Activated naive CD8-positive, alpha-beta T cell (primary cell): ENCODE measurements around the gene OR1M1.
"Not testable (repeated sequence)": the region's sequence is repeated elsewhere in the genome, so short reads cannot be mapped to it uniquely, and the experiment has no call there.

Experiments used
- H3K27ac Mint-ChIP-seq: one replicate; pipeline ENCODE4 v1.8.0; 2021; ENCODE audit warnings: mixed read lengths
- H3K27me3 Mint-ChIP-seq: one replicate; pipeline ENCODE4 v1.8.0; 2021; ENCODE audit warnings: mixed read lengths
- H3K36me3 Mint-ChIP-seq: one replicate; pipeline ENCODE4 v1.8.0; 2021; ENCODE audit warnings: mixed read lengths
- H3K4me1 Mint-ChIP-seq: one replicate; pipeline ENCODE4 v1.8.0; 2021; ENCODE audit warnings: low read depth, mixed read lengths
- H3K4me3 Mint-ChIP-seq: one replicate; pipeline ENCODE4 v1.8.0; 2021; ENCODE audit warnings: mild to moderate bottlenecking, mixed read lengths
- H3K9me3 Mint-ChIP-seq: one replicate; pipeline ENCODE4 v1.8.0; 2021; ENCODE audit warnings: low read depth, mixed read lengths

Gene OR1M1

GRCh38 chr19:9086761-9087160, at the start of gene OR1M1:
Gene OR1M1, plus strand, starts transcription at chr19:9087061. Its CDS starts 6,184 bp downstream, at chr19:9093245.
- Mint-ChIP-seq H3K27me3 (peaks cover 9% of the 10 kb centered on the region), H3K27ac (no peak within 1 kb of the TSS), H3K9me3 (no peaks in the 10 kb centered on the region), H3K36me3 (no peaks in the 10 kb centered on the region), H3K4me1 (no peaks in the 10 kb centered on the region), H3K4me3 (no peak within 1 kb of the TSS)

DNA sequence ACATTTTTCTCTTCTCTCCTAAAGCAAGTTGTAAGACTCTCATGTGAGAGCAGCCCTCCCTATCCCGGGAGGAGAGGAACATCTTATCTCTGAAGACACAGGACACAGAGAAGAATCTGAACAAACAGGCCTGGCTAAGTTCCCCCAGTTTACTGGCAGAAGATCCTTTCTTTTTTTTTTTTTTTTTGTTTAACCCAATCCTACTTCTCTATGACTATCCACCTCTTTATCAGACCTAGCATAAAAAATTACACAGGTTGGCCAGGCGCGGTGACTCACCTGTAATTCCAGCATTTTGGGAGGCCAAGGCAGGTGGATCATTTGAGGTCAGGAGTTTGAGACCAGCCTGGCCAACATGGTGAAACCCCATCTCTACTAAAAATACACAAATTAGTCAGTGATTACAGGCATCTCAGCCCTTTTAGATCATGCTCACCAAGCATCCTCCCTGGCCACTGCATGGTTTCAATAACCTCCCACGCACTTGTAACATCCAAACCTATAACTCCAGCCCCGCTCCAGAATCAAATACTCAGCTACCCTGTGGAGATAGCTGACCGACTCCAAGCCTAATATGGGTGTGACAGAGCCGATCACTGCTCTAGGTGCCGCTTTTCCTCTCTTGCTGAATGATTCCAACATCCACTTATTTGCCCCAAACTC, 49.3 kb upstream of the OR1M1 start:
- no peak overlapping the region for H3K27ac Mint-ChIP-seq
- H3K4me3 Mint-ChIP-seq = no peak overlapping the region
- H3K9me3 Mint-ChIP-seq = no peaks in the 10 kb centered on the region
- no peaks in the 10 kb centered on the region for H3K4me1 Mint-ChIP-seq
- peaks cover 9% of the 10 kb centered on the region for H3K27me3 Mint-ChIP-seq
- no peaks in the 10 kb centered on the region for H3K36me3 Mint-ChIP-seq

- Mint-ChIP-seq H3K9me3 (no peaks in the 10 kb centered on the region), H3K4me1 (no peaks in the 10 kb centered on the region), H3K4me3 (no peak overlapping the region), H3K36me3 (no peaks in the 10 kb centered on the region), H3K27ac (no peak overlapping the region), H3K27me3 (peaks cover 12% of the 10 kb centered on the region)
Measured at GRCh38 chr19:9039728-9040127, 47.1 kb upstream of the OR1M1 start.

- no peaks in the 10 kb centered on the region for H3K9me3 Mint-ChIP-seq
- H3K27me3 Mint-ChIP-seq = peaks cover 12% of the 10 kb centered on the region
- H3K36me3 Mint-ChIP-seq = no peaks in the 10 kb centered on the region
- no peaks in the 10 kb centered on the region for H3K4me1 Mint-ChIP-seq
- no peak overlapping the region for H3K4me3 Mint-ChIP-seq
- H3K27ac Mint-ChIP-seq = no peak overlapping the region
Measured at GRCh38 chr19:9040131-9040530, 46.7 kb upstream of the OR1M1 start.

DNA sequence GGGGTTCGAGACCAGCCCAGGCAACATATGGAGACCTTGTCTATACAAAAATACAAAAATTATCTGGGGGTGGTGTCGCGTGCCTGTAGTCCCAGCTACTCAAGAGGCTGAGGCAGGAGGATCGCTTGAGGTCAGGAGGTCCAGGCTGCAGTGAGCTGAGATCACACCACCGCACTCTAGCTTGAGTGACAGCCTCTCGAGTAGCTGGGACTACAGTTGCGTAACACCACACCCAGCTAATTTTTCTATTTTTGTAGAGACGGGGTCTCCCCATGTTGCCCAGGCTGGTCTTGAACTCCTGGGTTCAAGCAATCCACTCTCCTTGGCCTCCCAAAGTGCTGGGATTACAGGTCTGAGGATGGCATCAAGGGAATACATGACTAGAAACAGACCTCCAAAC, 45.8 kb upstream of the OR1M1 start:
- no peaks in the 10 kb centered on the region for H3K9me3 Mint-ChIP-seq
- H3K27me3 Mint-ChIP-seq = peaks cover 14% of the 10 kb centered on the region
- H3K36me3 Mint-ChIP-seq = no peaks in the 10 kb centered on the region
- no peaks in the 10 kb centered on the region for H3K4me1 Mint-ChIP-seq
- no peak overlapping the region for H3K27ac Mint-ChIP-seq
- no peak overlapping the region for H3K4me3 Mint-ChIP-seq

GRCh38 chr19:9043524-9043923, 43.3 kb upstream of the OR1M1 start:
- no peaks in the 10 kb centered on the region for H3K36me3 Mint-ChIP-seq

DNA sequence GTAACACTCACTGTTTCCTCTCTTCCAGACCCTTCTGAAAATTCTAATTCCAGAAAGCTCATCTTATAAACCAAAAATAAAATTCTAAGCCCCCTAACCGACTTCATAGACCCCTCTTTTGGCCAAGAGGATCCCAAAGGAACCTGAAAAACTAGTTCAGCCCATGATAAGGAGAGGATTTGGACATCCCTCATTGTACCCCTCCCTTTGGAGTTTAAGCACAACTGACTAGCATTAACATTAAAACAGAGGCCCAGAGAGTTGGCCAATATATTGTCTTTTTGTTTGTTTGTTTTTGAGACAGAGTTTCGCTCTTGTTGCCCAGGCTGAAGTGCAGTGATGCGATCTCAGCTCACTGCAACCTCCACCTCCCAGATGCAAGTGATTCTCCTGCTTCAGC, 42.4 kb upstream of the OR1M1 start:
- no peaks in the 10 kb centered on the region for H3K4me1 Mint-ChIP-seq
- no peaks in the 10 kb centered on the region for H3K36me3 Mint-ChIP-seq
- H3K27me3 Mint-ChIP-seq = peaks cover 13% of the 10 kb centered on the region
- H3K27ac Mint-ChIP-seq = no peak overlapping the region
- H3K9me3 Mint-ChIP-seq = no peaks in the 10 kb centered on the region
- H3K4me3 Mint-ChIP-seq = no peak overlapping the region

More at GRCh38 chr19:9043524-9043923, 43.3 kb upstream of the OR1M1 start:
- peaks cover 13% of the 10 kb centered on the region for H3K27me3 Mint-ChIP-seq
- no peaks in the 10 kb centered on the region for H3K4me1 Mint-ChIP-seq
- no peaks in the 10 kb centered on the region for H3K9me3 Mint-ChIP-seq
- H3K4me3 Mint-ChIP-seq = no peak overlapping the region
- H3K27ac Mint-ChIP-seq = no peak overlapping the region

DNA sequence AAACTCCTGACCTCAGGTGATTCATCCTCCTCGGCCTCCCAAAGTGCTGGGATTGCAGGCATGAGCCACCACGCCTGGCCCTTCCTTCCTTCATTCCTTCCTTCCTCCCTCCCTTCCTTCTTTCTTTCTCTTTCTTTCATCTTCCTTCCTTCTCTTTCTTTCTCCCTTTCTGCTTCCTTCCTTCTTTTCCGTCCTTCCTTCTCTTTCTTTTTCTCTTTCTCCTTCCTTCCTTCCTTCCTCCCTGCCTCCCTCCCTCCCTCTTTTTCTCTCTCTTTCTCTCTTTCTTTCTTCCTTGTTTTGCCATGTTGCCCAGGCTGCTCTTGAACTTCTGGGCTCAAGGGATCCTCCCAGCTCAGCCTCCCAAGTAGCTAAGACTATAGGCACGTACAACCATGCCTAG, 40.2 kb upstream of the OR1M1 start:
- H3K9me3 Mint-ChIP-seq = no peaks in the 10 kb centered on the region
- H3K4me1 Mint-ChIP-seq = no peaks in the 10 kb centered on the region
- H3K27ac Mint-ChIP-seq = no peak overlapping the region
- no peaks in the 10 kb centered on the region for H3K36me3 Mint-ChIP-seq
- peaks cover 14% of the 10 kb centered on the region for H3K27me3 Mint-ChIP-seq
- no peak overlapping the region for H3K4me3 Mint-ChIP-seq

- Mint-ChIP-seq H3K27ac (no peak overlapping the region), H3K27me3 (peaks cover 3% of the 10 kb centered on the region), H3K36me3 (no peaks in the 10 kb centered on the region), H3K9me3 (no peaks in the 10 kb centered on the region), H3K4me3 (no peak overlapping the region), H3K4me1 (no peaks in the 10 kb centered on the region)
Measured at GRCh38 chr19:9052894-9053293, 34.0 kb upstream of the OR1M1 start.

GRCh38 chr19:9053674-9054073, 33.2 kb upstream of the OR1M1 start:
- H3K4me3 Mint-ChIP-seq, H3K36me3 Mint-ChIP-seq, H3K4me1 Mint-ChIP-seq, H3K27ac Mint-ChIP-seq, H3K27me3 Mint-ChIP-seq, H3K9me3 Mint-ChIP-seq: not testable (repeated sequence)

GRCh38 chr19:9054207-9054606, 32.7 kb upstream of the OR1M1 start:
- Mint-ChIP-seq H3K4me1 (no peaks in the 10 kb centered on the region), H3K9me3 (no peaks in the 10 kb centered on the region), H3K27ac (no peak overlapping the region), H3K36me3 (no peaks in the 10 kb centered on the region), H3K27me3 (peaks cover 3% of the 10 kb centered on the region), H3K4me3 (no peak overlapping the region)

DNA sequence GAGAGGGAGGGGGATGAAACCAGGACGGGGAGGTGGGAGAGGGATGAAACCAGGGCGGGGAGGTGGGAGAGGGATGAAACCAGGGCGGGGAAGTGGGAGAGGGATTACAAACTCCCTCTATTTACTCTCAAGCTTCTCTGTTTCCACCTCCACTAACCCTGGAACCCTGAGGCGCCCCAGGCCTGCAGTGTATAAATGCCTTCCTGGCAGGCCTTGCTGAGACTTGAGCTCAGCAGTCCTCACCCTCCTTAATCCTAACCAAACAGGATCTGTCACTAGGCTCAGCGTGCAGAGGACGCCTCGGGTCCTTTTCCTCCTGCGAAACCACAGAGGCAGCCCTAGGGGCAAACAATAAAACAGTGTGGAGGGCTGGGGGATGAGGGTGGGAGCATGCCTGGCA, 32.1 kb upstream of the OR1M1 start:
- Mint-ChIP-seq H3K4me1 (no peaks in the 10 kb centered on the region), H3K36me3 (no peaks in the 10 kb centered on the region), H3K27ac (no peak overlapping the region), H3K9me3 (no peaks in the 10 kb centered on the region), H3K4me3 (no peak overlapping the region), H3K27me3 (peaks cover 3% of the 10 kb centered on the region)

DNA sequence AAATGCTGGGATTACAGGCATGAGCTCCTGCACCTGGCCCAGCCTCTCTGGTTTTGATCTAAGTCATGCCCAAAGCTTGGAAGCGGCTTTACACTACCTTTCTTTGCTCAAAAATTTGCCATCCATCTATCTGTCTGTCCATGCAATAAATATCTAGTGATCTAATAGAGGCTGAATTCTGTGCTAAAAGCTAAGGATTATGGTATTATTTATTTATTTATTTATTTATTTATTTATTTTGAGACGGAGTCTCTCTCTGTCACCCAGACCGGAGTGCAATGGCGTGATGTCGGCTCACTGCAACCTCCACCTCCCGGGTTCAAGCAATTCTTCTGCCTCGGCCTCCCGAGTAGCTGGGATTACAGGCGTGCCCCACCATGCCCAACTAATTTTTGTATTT, 30.7 kb upstream of the OR1M1 start:
- not testable (repeated sequence) for H3K4me1 Mint-ChIP-seq, H3K9me3 Mint-ChIP-seq, H3K27ac Mint-ChIP-seq, H3K27me3 Mint-ChIP-seq, H3K36me3 Mint-ChIP-seq, H3K4me3 Mint-ChIP-seq

- H3K27ac Mint-ChIP-seq = no peak overlapping the region
- H3K9me3 Mint-ChIP-seq = no peaks in the 10 kb centered on the region
- no peaks in the 10 kb centered on the region for H3K36me3 Mint-ChIP-seq
- no peak overlapping the region for H3K4me3 Mint-ChIP-seq
- H3K4me1 Mint-ChIP-seq = no peaks in the 10 kb centered on the region
- peaks cover 2% of the 10 kb centered on the region for H3K27me3 Mint-ChIP-seq
Measured at GRCh38 chr19:9057505-9058258, 29.2 kb upstream of the OR1M1 start.

GRCh38 chr19:9058905-9059667, 27.8 kb upstream of the OR1M1 start:
- no peaks in the 10 kb centered on the region for H3K36me3 Mint-ChIP-seq
- peaks cover 2% of the 10 kb centered on the region for H3K27me3 Mint-ChIP-seq
- H3K4me1 Mint-ChIP-seq = no peaks in the 10 kb centered on the region
- no peak overlapping the region for H3K27ac Mint-ChIP-seq
- no peaks in the 10 kb centered on the region for H3K9me3 Mint-ChIP-seq
- H3K4me3 Mint-ChIP-seq = no peak overlapping the region
